ENCODE results near the gene LYRM1.

Gene LYRM1

GRCh38 chr16:20880867-20881502 is 19.6 kb upstream of the LYRM1 start:
- ATAC-seq (ENCODE audit: low read depth), result no peak
- Mint-ChIP-seq H3K4me1 (peaks cover 13% of the 10 kb centered on the region), H3K4me3 (no peak overlapping the region), H3K27me3 (no peaks in the 10 kb centered on the region), H3K27ac (no peak overlapping the region), H3K36me3 (peaks cover 7% of the 10 kb centered on the region), H3K9me3 (no peaks in the 10 kb centered on the region)
- no peak for DNase-seq (ENCODE audit: low spot score in 2 of 2)

- Mint-ChIP-seq H3K27me3 (no peaks in the 10 kb centered on the region), H3K36me3 (peaks cover 7% of the 10 kb centered on the region), H3K27ac (no peak overlapping the region), H3K9me3 (no peaks in the 10 kb centered on the region), H3K4me3 (no peak overlapping the region), H3K4me1 (peaks cover 13% of the 10 kb centered on the region)
- ATAC-seq (ENCODE audit: low read depth), result no peak
- DNase-seq (ENCODE audit: low spot score in 2 of 2), result no peak
These were observed 19.1 kb upstream of the LYRM1 start for GRCh38 chr16:20881503-20881878.

GRCh38 chr16:20883554-20884239 is 16.9 kb upstream of the LYRM1 start:
- DNase-seq (ENCODE audit: low spot score in 2 of 2) (no peak), ATAC-seq (ENCODE audit: low read depth) (no peak)
- H3K4me1 Mint-ChIP-seq, result peaks cover 5% of the 10 kb centered on the region
- H3K9me3 Mint-ChIP-seq, result no peaks in the 10 kb centered on the region
- no peak overlapping the region for H3K27ac Mint-ChIP-seq
- no peak overlapping the region for H3K4me3 Mint-ChIP-seq
- H3K27me3 Mint-ChIP-seq, result no peaks in the 10 kb centered on the region
- H3K36me3 Mint-ChIP-seq, result peaks cover 7% of the 10 kb centered on the region

- Mint-ChIP-seq H3K27ac (no peak overlapping the region), H3K4me3 (no peak overlapping the region)
- no peak for DNase-seq (ENCODE audit: low spot score in 2 of 2)
These were observed 16.4 kb upstream of the LYRM1 start for GRCh38 chr16:20884240-20884556.

GRCh38 chr16:20886320-20886719 is 14.3 kb upstream of the LYRM1 start:
- no peak overlapping the region for H3K27ac Mint-ChIP-seq
- no peak overlapping the region for H3K4me3 Mint-ChIP-seq
- H3K36me3 Mint-ChIP-seq, result peaks cover 7% of the 10 kb centered on the region
- peaks cover 2% of the 10 kb centered on the region for H3K4me1 Mint-ChIP-seq
- no peaks in the 10 kb centered on the region for H3K9me3 Mint-ChIP-seq
- ATAC-seq (ENCODE audit: low read depth), result no peak
- DNase-seq (ENCODE audit: low spot score in 2 of 2), result no peak
- H3K27me3 Mint-ChIP-seq, result no peaks in the 10 kb centered on the region

More at GRCh38 chr16:20884240-20884556, 16.4 kb upstream of the LYRM1 start:
- no peaks in the 10 kb centered on the region for H3K9me3 Mint-ChIP-seq
- ATAC-seq (ENCODE audit: low read depth), result no peak
- peaks cover 7% of the 10 kb centered on the region for H3K36me3 Mint-ChIP-seq
- H3K27me3 Mint-ChIP-seq, result no peaks in the 10 kb centered on the region
- peaks cover 5% of the 10 kb centered on the region for H3K4me1 Mint-ChIP-seq

GRCh38 chr16:20887207-20887606 is 13.4 kb upstream of the LYRM1 start:
- DNase-seq (ENCODE audit: low spot score in 2 of 2) (no peak), ATAC-seq (ENCODE audit: low read depth) (no peak)
- Mint-ChIP-seq H3K27ac (no peak overlapping the region), H3K4me1 (peaks cover 4% of the 10 kb centered on the region), H3K9me3 (no peaks in the 10 kb centered on the region), H3K36me3 (peaks cover 11% of the 10 kb centered on the region), H3K4me3 (no peak overlapping the region), H3K27me3 (no peaks in the 10 kb centered on the region)

- Mint-ChIP-seq H3K4me1 (peaks cover 2% of the 10 kb centered on the region), H3K9me3 (no peaks in the 10 kb centered on the region), H3K27ac (no peak overlapping the region), H3K4me3 (no peak overlapping the region), H3K27me3 (no peaks in the 10 kb centered on the region), H3K36me3 (peaks cover 5% of the 10 kb centered on the region)
- no peak for DNase-seq (ENCODE audit: low spot score in 2 of 2)
- no peak for ATAC-seq (ENCODE audit: low read depth)
These were observed 10.8 kb upstream of the LYRM1 start for GRCh38 chr16:20889625-20890275.

- Mint-ChIP-seq H3K4me3 (no peak overlapping the region), H3K36me3 (peaks cover 7% of the 10 kb centered on the region), H3K4me1 (peaks cover 17% of the 10 kb centered on the region), H3K27ac (no peak overlapping the region), H3K27me3 (no peaks in the 10 kb centered on the region), H3K9me3 (no peaks in the 10 kb centered on the region)
- DNase-seq (ENCODE audit: low spot score in 2 of 2) (no peak), ATAC-seq (ENCODE audit: low read depth) (no peak)
These were observed 6.2 kb upstream of the LYRM1 start for GRCh38 chr16:20894388-20894787.

GRCh38 chr16:20897253-20897897 is 3.2 kb upstream of the LYRM1 start:
- Mint-ChIP-seq H3K4me3 (no peak overlapping the region), H3K27ac (peak overlapping the region; percentile 3), H3K36me3 (peaks cover 4% of the 10 kb centered on the region), H3K4me1 (peaks cover 30% of the 10 kb centered on the region), H3K27me3 (no peaks in the 10 kb centered on the region), H3K9me3 (no peaks in the 10 kb centered on the region)
- ATAC-seq (ENCODE audit: low read depth) (no peak), DNase-seq (ENCODE audit: low spot score in 2 of 2) (no peak)

- H3K27ac Mint-ChIP-seq, result peak overlapping the region; percentile 3
- peaks cover 4% of the 10 kb centered on the region for H3K36me3 Mint-ChIP-seq
These were observed 2.6 kb upstream of the LYRM1 start for GRCh38 chr16:20897922-20898321.

GRCh38 chr16:20899071-20899470 is 1.5 kb upstream of the LYRM1 start:
- DNase-seq (ENCODE audit: low spot score in 2 of 2), result no peak
- Mint-ChIP-seq H3K4me3 (peak overlapping the region; percentile 93), H3K4me1 (peaks cover 37% of the 10 kb centered on the region), H3K27ac (peak overlapping the region; percentile 97), H3K9me3 (no peaks in the 10 kb centered on the region), H3K27me3 (no peaks in the 10 kb centered on the region), H3K36me3 (peaks cover 4% of the 10 kb centered on the region)
- no peak for ATAC-seq (ENCODE audit: low read depth)

More at GRCh38 chr16:20897922-20898321, 2.6 kb upstream of the LYRM1 start:
- Mint-ChIP-seq H3K27me3 (no peaks in the 10 kb centered on the region), H3K4me3 (no peak overlapping the region), H3K4me1 (peaks cover 30% of the 10 kb centered on the region), H3K9me3 (no peaks in the 10 kb centered on the region)
- DNase-seq (ENCODE audit: low spot score in 2 of 2) (no peak), ATAC-seq (ENCODE audit: low read depth) (no peak)

- no peaks in the 10 kb centered on the region for H3K27me3 Mint-ChIP-seq
- peaks cover 4% of the 10 kb centered on the region for H3K36me3 Mint-ChIP-seq
- H3K9me3 Mint-ChIP-seq, result no peaks in the 10 kb centered on the region
- peak overlapping the region; percentile 93 for H3K4me3 Mint-ChIP-seq
- H3K27ac Mint-ChIP-seq, result peak overlapping the region; percentile 97
- peaks cover 43% of the 10 kb centered on the region for H3K4me1 Mint-ChIP-seq
- DNase-seq (ENCODE audit: low spot score in 2 of 2), result peak in 1 of 2 donors; percentile 40
- ATAC-seq (ENCODE audit: low read depth), result no peak
These were observed 883 bp upstream of the LYRM1 start for GRCh38 chr16:20899477-20900298.

- H3K9me3 Mint-ChIP-seq, result no peaks in the 10 kb centered on the region
- ATAC-seq (ENCODE audit: low read depth), result peak; percentile 6
- H3K27me3 Mint-ChIP-seq, result no peaks in the 10 kb centered on the region
- no peak for DNase-seq (ENCODE audit: low spot score in 2 of 2)
- H3K4me3 Mint-ChIP-seq, result peak overlapping the region; percentile 93
- peaks cover 45% of the 10 kb centered on the region for H3K4me1 Mint-ChIP-seq
- H3K36me3 Mint-ChIP-seq, result peaks cover 1% of the 10 kb centered on the region
- H3K27ac Mint-ChIP-seq, result peak overlapping the region; percentile 97
These were observed 481 bp downstream of the LYRM1 start for GRCh38 chr16:20901068-20901435.
